HUDEP-2 (cell line): ENCODE data around the gene SMIM20.
"Not testable (repeated sequence)": the region's sequence is repeated elsewhere in the genome, so short reads cannot be mapped to it uniquely, and the experiment has no call there.

Source experiments
- DNase-seq, 76 experiments: peaks; one replicate each; lab custom pipeline; 2025; ENCODE audit not compliant: unreplicated experiment in 76 of 76; lab: John Stamatoyannopoulos, UW

The SMIM20 gene

GRCh38 chr4:25890571-25891485, 23.2 kb upstream of the SMIM20 start:
- no peak for DNase-seq

GRCh38 chr4:25892796-25893195, 21.2 kb upstream of the SMIM20 start:
- DNase-seq: no peak

- DNase-seq: no peak
Observed at GRCh38 chr4:25896776-25897539, 17.1 kb upstream of the SMIM20 start.

GRCh38 chr4:25900310-25900709, 13.7 kb upstream of the SMIM20 start:
- no peak for DNase-seq

GRCh38 chr4:25901030-25901430, 13.0 kb upstream of the SMIM20 start:
- no peak for DNase-seq

GRCh38 chr4:25903900-25904747, 9.9 kb upstream of the SMIM20 start:
- peak in 66 of 76 experiments; percentile 2 to 75 (median 33) for DNase-seq

GRCh38 chr4:25904748-25905082, 9.3 kb upstream of the SMIM20 start:
- DNase-seq: no peak

GRCh38 chr4:25905371-25905770, 8.6 kb upstream of the SMIM20 start:
- DNase-seq: no peak

- DNase-seq: not testable (repeated sequence)
Observed at GRCh38 chr4:25906113-25906512, 7.9 kb upstream of the SMIM20 start.

GRCh38 chr4:25908491-25908901, 5.5 kb upstream of the SMIM20 start:
- no peak for DNase-seq

GRCh38 chr4:25911356-25911755, 2.7 kb upstream of the SMIM20 start:
- no peak for DNase-seq

GRCh38 chr4:25913056-25913850, 767 bp upstream of the SMIM20 start:
- peak in 1 of 76 experiments; percentile 17 for DNase-seq

GRCh38 chr4:25914670-25915352, 791 bp downstream of the SMIM20 start:
- DNase-seq: peak in 1 of 76 experiments; percentile 21

- DNase-seq: peak in 8 of 76 experiments; percentile 1 to 20 (median 6)
Observed at GRCh38 chr4:25915353-25915705, 1.3 kb downstream of the SMIM20 start.

GRCh38 chr4:25916870-25917269, 2.9 kb downstream of the SMIM20 start:
- no peak for DNase-seq

GRCh38 chr4:25919676-25920075, 5.7 kb downstream of the SMIM20 start:
- DNase-seq: no peak

- DNase-seq: no peak
Observed at GRCh38 chr4:25921922-25922321, 7.9 kb downstream of the SMIM20 start.

- no peak for DNase-seq
Observed at GRCh38 chr4:25922812-25923369, 8.9 kb downstream of the SMIM20 start.

- no peak for DNase-seq
Observed at GRCh38 chr4:25923745-25924144, 9.7 kb downstream of the SMIM20 start.
